Osteocyte (in vitro differentiated cells): ENCODE data around the gene IMPA2. TPM values are rescaled to one million over a fixed set of nuclear protein-coding genes. Genes with fewer than 3 reads are reported as not detected.

Experiments
- DNase-seq: peaks from one replicate; pipeline ENCODE4 v3.0.0; 2021; ENCODE audit warnings: mixed read lengths; ENCODE audit not compliant: unreplicated experiment; ENCODE audit errors: extremely low spot score
- H3K27ac Mint-ChIP-seq: one replicate; pipeline ENCODE4 v1.8.0; 2021; ENCODE audit warnings: mild to moderate bottlenecking, mixed read lengths; ENCODE audit not compliant: unreplicated experiment
- H3K27me3 Mint-ChIP-seq: one replicate; pipeline ENCODE4 v1.8.0; 2021; ENCODE audit warnings: mixed read lengths; ENCODE audit not compliant: unreplicated experiment
- H3K36me3 Mint-ChIP-seq: one replicate; pipeline ENCODE4 v1.8.0; 2021; ENCODE audit warnings: mixed read lengths; ENCODE audit not compliant: unreplicated experiment
- H3K4me1 Mint-ChIP-seq: one replicate; pipeline ENCODE4 v1.8.0; 2021; ENCODE audit warnings: mixed read lengths; ENCODE audit not compliant: unreplicated experiment
- H3K4me3 Mint-ChIP-seq: one replicate; pipeline ENCODE4 v1.8.0; 2021; ENCODE audit warnings: mild to moderate bottlenecking, moderate library complexity, mixed read lengths; ENCODE audit not compliant: unreplicated experiment
- H3K9me3 Mint-ChIP-seq: one replicate; pipeline ENCODE4 v1.8.0; 2021; ENCODE audit warnings: mixed read lengths; ENCODE audit not compliant: unreplicated experiment
- CTCF ChIP-seq: fragments of 200-600 bp; sonication (generic); IDR thresholded peaks from 2 replicates; pipeline ENCODE4 v1.5.0; 2021; ENCODE audit warnings: antibody characterized with exemption, mild to moderate bottlenecking, moderate library complexity
- total RNA-seq: library from RNA; stranded (reverse); gene quantifications from 2 replicates; pipeline ENCODE4 v1.2.1, GENCODE V29; 2021

IMPA2 gene
- total RNA-seq, 1 donor from 2014 or later = 9.2 TPM

- H3K27me3 Mint-ChIP-seq = no peaks in the 10 kb centered on the region
Measured at GRCh38 chr18:11997466-11997865, 16.2 kb downstream of the IMPA2 start.

GRCh38 chr18:11998193-11998592 is 16.9 kb downstream of the IMPA2 start:
- Mint-ChIP-seq H3K27ac (no peak overlapping the region), H3K27me3 (no peaks in the 10 kb centered on the region)

More at GRCh38 chr18:11997466-11997865, 16.2 kb downstream of the IMPA2 start:
- Mint-ChIP-seq H3K27ac (no peak overlapping the region), H3K36me3 (no peaks in the 10 kb centered on the region), H3K4me3 (no peak overlapping the region), H3K4me1 (peaks cover 22% of the 10 kb centered on the region), H3K9me3 (no peaks in the 10 kb centered on the region)
- no peak for TF ChIP-seq CTCF
- no peak for DNase-seq

GRCh38 chr18:11999429-11999828 is 18.1 kb downstream of the IMPA2 start:
- H3K36me3 Mint-ChIP-seq = no peaks in the 10 kb centered on the region
- no peak for DNase-seq
- H3K27me3 Mint-ChIP-seq = no peaks in the 10 kb centered on the region
- no peak overlapping the region for H3K27ac Mint-ChIP-seq
- no peaks in the 10 kb centered on the region for H3K9me3 Mint-ChIP-seq
- peaks cover 17% of the 10 kb centered on the region for H3K4me1 Mint-ChIP-seq
- no peak overlapping the region for H3K4me3 Mint-ChIP-seq
- TF ChIP-seq CTCF = no peak

More at GRCh38 chr18:11998193-11998592, 16.9 kb downstream of the IMPA2 start:
- Mint-ChIP-seq H3K4me1 (peaks cover 22% of the 10 kb centered on the region), H3K4me3 (no peak overlapping the region), H3K36me3 (no peaks in the 10 kb centered on the region), H3K9me3 (no peaks in the 10 kb centered on the region)
- no peak for TF ChIP-seq CTCF
- DNase-seq = no peak

- no peak for DNase-seq
- H3K4me1 Mint-ChIP-seq = peaks cover 9% of the 10 kb centered on the region
Measured at GRCh38 chr18:12000072-12000659, 18.9 kb downstream of the IMPA2 start.

GRCh38 chr18:12001421-12001820 is 20.1 kb downstream of the IMPA2 start:
- TF ChIP-seq CTCF = no peak
- H3K9me3 Mint-ChIP-seq = no peaks in the 10 kb centered on the region
- no peaks in the 10 kb centered on the region for H3K36me3 Mint-ChIP-seq
- no peak overlapping the region for H3K4me3 Mint-ChIP-seq
- H3K27ac Mint-ChIP-seq = no peak overlapping the region
- H3K4me1 Mint-ChIP-seq = peaks cover 5% of the 10 kb centered on the region
- H3K27me3 Mint-ChIP-seq = no peaks in the 10 kb centered on the region
- no peak for DNase-seq

More at GRCh38 chr18:12000072-12000659, 18.9 kb downstream of the IMPA2 start:
- no peak for TF ChIP-seq CTCF
- no peaks in the 10 kb centered on the region for H3K36me3 Mint-ChIP-seq
- no peaks in the 10 kb centered on the region for H3K9me3 Mint-ChIP-seq
- no peaks in the 10 kb centered on the region for H3K27me3 Mint-ChIP-seq
- no peak overlapping the region for H3K27ac Mint-ChIP-seq
- no peak overlapping the region for H3K4me3 Mint-ChIP-seq
